OCI-M2 (cell line): ENCODE results near the gene TTLL6.
"Not testable (repeated sequence)": the region's sequence is repeated elsewhere in the genome, so short reads cannot be mapped to it uniquely, and the experiment has no call there.

Experiments
- DNase-seq: peaks from one replicate; lab custom pipeline; 2025; ENCODE audit not compliant: unreplicated experiment; lab: John Stamatoyannopoulos, UW

Gene TTLL6

DNA sequence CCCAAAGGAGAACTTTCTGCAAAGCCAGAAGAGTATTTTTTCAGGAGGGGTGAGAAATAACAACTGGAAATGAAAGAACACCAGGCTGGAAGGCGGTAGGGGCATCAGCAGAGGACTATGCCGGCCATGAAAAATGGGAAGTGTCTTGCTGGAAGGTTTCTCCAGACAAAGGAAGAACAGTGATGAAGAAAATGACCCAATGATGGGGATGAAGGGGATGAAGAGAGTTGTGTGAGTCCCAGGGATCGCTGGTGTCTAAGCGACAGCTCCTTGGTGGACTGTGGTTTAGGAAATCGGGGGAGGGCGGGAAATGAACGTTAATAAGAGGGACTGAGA is 623 bp downstream of the TTLL6 start:
- no peak for DNase-seq

- no peak for DNase-seq
Observed at GRCh38 chr17:48815311-48815710, 1.7 kb downstream of the TTLL6 start.

GRCh38 chr17:48814504-48814903 is 2.5 kb downstream of the TTLL6 start:
- no peak for DNase-seq

GRCh38 chr17:48812001-48812400 is 5.0 kb downstream of the TTLL6 start:
- DNase-seq = no peak

- DNase-seq = no peak
Observed at GRCh38 chr17:48809182-48809581, 7.8 kb downstream of the TTLL6 start.

DNA sequence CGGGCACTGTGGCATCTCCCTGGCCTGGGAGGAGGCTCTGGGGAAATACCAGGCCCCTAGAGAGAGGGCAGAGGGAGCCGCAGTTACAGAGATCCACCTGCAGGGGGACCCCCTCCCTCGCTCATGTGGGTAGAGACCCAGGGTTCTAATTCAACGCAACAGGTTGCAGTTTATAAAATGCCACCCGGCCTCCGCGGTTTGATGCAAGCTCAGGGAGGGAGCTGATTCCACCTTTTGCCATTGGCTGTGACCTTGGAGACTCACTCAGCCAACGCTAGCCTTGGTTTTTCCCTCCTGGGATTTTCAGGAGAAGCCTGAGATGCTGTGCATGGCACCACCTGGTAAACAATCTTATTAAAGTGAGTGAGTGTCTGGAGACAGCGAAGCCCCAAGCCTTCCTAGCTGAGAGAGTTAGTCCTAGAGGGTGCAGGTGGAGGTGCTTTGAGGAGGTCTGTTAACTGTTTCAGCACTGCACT is 12.1 kb downstream of the TTLL6 start:
- DNase-seq = peak; percentile 63

DNA sequence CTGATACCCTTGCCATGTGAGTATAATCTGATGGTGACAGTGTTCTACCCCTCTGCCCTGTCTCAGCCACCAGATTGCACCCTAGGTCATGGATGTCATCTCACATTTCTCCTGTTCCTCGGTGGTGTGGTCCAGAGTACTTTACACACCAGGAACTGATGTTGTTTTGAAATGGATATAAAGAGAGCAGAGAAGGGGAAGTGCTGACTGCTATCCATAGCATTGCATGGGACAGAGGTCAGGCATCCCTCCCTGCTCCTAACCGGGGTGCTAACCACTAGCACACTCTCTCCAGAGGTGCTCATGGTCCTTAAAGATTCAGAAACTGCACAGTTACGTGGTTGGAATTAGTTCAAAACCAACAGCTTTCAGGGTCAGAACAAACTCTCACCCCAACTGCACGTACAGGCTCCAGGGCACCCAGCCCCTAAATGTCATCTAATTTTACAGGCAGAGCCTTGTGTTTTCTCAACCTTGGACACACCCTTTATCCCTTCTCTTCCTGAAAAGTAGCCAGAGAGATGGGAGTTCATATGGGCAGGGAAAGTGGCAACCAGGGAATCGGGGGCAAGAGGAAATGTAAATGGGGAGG is 16.3 kb downstream of the TTLL6 start:
- DNase-seq = no peak

DNA sequence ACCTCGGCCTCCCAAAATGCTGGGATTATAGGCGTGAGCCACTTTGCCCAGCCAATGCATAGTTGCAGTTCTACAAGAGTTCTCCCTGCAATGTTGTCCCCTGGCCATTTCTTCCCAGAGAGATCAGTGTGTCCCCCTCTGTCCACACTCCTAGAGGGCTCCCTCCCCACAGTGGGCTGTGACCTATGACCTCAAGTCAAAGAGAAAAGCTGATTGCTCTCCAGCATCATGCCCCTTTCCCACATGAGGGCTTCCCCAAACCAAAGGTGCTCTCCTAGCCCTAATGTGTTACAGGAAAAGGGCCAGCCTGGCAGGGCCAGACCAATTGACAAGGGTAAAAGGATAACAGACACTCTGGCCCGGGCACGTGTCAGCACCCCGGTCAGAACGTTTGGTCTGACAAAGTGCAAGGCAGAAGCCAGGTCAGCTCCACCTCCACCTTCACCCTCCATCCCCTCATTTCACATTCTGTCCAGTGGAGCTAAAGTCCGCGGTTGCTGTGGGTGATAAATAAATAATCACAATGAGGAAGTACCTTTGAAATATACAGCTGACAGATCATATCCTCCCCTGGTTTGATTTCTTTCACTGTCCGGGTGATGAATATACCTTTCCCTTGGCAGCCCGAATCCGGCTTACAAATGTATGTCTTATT is 17.8 kb downstream of the TTLL6 start:
- no peak for DNase-seq

DNA sequence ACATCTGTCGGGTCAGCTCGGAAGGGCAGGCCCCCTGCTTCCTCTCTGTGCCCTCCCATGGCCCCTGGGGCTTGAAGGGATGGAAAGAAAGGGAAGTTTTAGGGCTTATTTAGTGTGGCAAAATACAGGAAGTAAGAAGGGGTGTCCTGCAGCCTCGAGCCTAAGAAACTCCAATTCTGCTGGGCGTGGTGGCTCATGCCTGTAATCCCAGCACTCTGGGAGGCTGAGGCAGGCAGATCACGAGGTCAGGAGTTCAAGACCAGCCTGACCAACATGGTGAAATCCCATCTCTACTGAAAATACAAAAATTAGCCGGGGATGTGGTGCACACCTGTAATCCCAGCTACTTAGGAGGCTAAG is 20.9 kb downstream of the TTLL6 start:
- not testable (repeated sequence) for DNase-seq

- DNase-seq = no peak
Observed at GRCh38 chr17:48795444-48796162, 21.4 kb downstream of the TTLL6 start.

- DNase-seq = no peak
Observed at GRCh38 chr17:48792033-48792798, 24.8 kb downstream of the TTLL6 start.

- peak; percentile 31 for DNase-seq
Observed at GRCh38 chr17:48791128-48792032, 25.6 kb downstream of the TTLL6 start.

DNA sequence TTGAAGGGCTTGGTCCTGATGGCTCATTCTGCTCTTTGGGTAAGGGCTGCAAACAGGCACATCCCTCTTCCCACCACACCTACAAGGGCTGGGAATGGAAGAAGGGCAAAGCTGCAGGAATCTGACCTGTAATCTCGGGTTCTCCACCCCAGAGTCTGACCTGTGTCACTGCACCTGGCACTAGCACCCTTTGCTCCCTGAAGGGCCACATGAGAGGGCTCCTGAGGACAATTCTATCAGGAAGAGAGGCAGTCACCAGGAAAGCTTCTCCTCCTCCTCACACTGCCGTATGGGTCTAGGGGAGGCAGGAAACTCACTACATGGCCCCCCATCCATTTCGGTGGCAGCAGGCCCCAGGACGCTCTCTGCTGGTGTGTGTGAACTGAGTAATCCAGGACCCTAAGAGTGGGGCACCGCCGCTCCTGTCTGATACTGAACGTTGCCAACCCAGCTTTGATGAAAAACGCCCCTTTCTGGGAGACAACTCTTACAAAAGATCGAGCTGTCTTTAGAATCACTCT is 26.4 kb downstream of the TTLL6 start:
- DNase-seq = no peak

DNA sequence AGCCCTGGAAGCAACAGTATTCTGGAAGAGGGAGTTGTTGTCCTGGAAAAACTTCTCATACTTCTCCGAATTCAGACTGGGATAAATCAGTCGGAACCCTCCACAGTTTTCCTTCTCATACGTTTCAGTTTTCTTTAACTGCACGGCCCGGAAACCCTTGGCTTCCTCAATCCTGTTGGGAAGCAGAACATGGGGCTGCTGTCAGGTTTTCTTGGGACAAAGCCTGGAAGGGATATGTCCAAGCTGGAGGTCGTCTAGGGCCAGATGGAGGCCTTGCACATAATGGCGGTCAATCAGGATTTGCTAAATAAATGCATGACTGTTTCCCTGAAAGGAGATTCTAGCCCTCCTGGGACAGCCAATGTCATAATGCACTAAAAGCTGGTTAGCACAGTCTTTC is 29.2 kb downstream of the TTLL6 start:
- DNase-seq = no peak

- no peak for DNase-seq
Observed at GRCh38 chr17:48779421-48779820, 37.6 kb downstream of the TTLL6 start.

- DNase-seq = no peak
Observed at GRCh38 chr17:48776602-48777001, 40.4 kb downstream of the TTLL6 start.

DNA sequence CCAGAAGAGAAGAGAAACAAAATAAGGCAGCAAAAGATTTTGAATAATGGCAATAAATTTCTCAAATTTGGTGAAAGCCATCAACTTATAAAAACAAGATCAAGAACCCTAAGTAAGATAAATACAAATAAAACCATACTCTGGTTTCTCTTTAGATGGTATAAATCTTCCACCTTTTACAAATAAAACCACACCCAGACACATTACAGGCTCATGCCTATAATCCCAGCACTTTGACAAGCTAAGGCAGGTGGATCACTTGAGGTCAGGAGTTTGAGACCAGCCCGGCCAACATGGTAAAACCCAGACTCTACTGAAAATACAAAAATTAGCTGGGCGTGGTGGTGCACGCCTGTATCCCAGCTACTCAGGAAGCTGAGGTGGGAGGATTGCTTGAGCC is 43.8 kb downstream of the TTLL6 start:
- DNase-seq = no peak

DNA sequence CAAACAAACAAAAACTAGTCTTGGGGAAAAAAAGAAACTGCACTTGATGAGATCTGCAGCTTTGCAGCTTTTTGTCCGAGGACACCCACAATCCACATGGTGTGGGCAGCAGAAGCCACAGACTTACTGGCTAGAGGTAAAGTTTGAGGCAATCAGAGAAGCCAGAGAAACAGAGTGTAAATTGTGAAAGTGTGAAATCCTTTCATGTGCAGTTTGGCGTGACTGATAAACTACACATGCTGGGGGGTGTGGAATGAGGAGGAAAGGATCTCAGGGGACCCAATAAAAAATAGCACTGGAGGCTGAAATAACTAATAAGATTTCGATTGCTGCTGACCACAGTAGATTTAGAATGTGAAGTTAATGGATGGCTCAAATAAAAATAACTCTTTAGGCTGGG is 46.1 kb downstream of the TTLL6 start:
- DNase-seq = no peak

DNA sequence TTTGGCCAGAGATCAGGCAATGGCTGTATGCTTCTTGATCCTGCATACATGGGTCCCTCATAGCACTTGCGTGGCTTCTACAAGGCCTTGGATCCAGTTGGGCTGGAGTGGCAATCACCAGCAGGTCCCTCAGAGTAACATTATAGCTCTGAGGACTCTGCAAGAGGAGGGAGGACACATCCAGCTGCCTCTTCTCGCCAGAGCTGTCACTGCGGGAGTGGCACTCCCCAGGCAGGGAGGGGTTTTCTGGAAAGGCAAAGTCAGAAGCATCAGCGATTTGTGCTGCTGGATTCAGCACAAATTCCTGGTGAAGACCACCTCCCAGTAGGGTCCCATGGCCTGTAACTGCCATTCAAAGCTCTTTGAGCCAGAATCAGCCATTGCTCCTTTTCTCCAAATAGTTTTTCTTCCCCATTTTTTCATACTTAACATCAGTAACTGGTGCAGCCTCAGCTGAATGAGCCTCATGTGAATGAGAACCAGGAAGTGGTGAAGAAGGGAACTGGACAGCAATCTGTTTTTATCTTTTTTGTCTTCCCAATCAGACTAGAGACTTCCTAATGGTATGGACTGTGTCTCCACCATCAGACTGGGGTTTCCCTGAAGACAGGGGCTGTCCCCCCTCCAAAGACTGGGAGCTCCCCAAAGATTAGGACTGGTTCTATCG is 47.9 kb downstream of the TTLL6 start:
- no peak for DNase-seq

GRCh38 chr17:48767263-48767774 is 49.7 kb downstream of the TTLL6 start:
- DNase-seq = no peak
